HG03558 (cell line): ENCODE measurements around the gene LRRC4C.

ENCODE experiments used
- ATAC-seq: cut with Tn5 transposase; IDR thresholded peaks from one replicate; pipeline ENCODE4 v1.9.1; 2021; ENCODE audit warnings: moderate number of reproducible peaks; ENCODE audit not compliant: unreplicated experiment; ENCODE audit errors: extremely low read depth

Gene LRRC4C

GRCh38 chr11:41281131-41281742 lies 178.2 kb downstream of the LRRC4C start:
- ATAC-seq, result no peak

- ATAC-seq, result no peak
Observed at GRCh38 chr11:41274831-41275230, 184.6 kb downstream of the LRRC4C start.

- ATAC-seq, result no peak
Observed at GRCh38 chr11:41273908-41274307, 185.5 kb downstream of the LRRC4C start.

GRCh38 chr11:41267451-41267850 lies 192.0 kb downstream of the LRRC4C start:
- no peak for ATAC-seq

GRCh38 chr11:41256041-41256440 lies 203.4 kb downstream of the LRRC4C start:
- ATAC-seq, result no peak

- ATAC-seq, result no peak
Observed at GRCh38 chr11:41254966-41255365, 204.5 kb downstream of the LRRC4C start.

GRCh38 chr11:41250408-41250935 lies 209.0 kb downstream of the LRRC4C start:
- ATAC-seq, result no peak

- no peak for ATAC-seq
Observed at GRCh38 chr11:41247621-41248020, 211.8 kb downstream of the LRRC4C start.

- no peak for ATAC-seq
Observed at GRCh38 chr11:41246399-41246745, 213.1 kb downstream of the LRRC4C start.

GRCh38 chr11:41245704-41246398 lies 213.6 kb downstream of the LRRC4C start:
- no peak for ATAC-seq

- ATAC-seq, result no peak
Observed at GRCh38 chr11:41245184-41245583, 214.3 kb downstream of the LRRC4C start.

GRCh38 chr11:41237382-41237781 lies 222.1 kb downstream of the LRRC4C start:
- no peak for ATAC-seq

- no peak for ATAC-seq
Observed at GRCh38 chr11:41235668-41236067, 223.8 kb downstream of the LRRC4C start.

GRCh38 chr11:41225856-41226633 lies 233.4 kb downstream of the LRRC4C start:
- ATAC-seq, result no peak

GRCh38 chr11:41222236-41222635 lies 237.2 kb downstream of the LRRC4C start:
- no peak for ATAC-seq

- ATAC-seq, result no peak
Observed at GRCh38 chr11:41206388-41206787, 253.1 kb downstream of the LRRC4C start.

GRCh38 chr11:41201156-41201555 lies 258.3 kb downstream of the LRRC4C start:
- ATAC-seq, result no peak

GRCh38 chr11:41190437-41191082 lies 268.9 kb downstream of the LRRC4C start:
- ATAC-seq, result no peak

GRCh38 chr11:41189701-41190436 lies 269.6 kb downstream of the LRRC4C start:
- no peak for ATAC-seq

- no peak for ATAC-seq
Observed at GRCh38 chr11:41177791-41178190, 281.7 kb downstream of the LRRC4C start.
